DMS114 treated with DMSO at 0.1 percent for 48 hours (cell line): ENCODE measurements around the gene WDPCP.
"Not testable (repeated sequence)": the region's sequence is repeated elsewhere in the genome, so short reads cannot be mapped to it uniquely, and the experiment has no call there.

ENCODE experiments used
- DNase-seq: peaks from one replicate; lab custom pipeline; 2025; ENCODE audit not compliant: unreplicated experiment; lab: John Stamatoyannopoulos, UW

Gene WDPCP

DNA sequence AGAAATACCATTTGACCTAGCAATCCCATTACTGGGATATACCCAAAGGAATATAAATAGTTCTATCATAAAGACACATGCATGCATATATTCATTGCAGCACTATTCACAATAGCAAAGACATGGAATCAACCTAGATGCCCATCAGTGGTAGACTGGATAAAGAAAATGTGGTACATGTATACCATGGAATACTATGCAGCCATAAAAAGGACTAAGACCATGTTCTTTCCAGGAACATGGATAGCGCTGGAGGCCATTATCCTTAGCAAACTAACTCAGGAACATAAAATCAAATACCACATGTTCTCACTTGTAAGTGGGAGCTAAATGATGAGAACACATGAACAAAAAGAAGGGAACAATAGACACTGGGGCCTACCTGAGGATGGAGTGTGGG lies 119.0 kb downstream of the WDPCP start:
- DNase-seq: not testable (repeated sequence)

- no peak for DNase-seq
Observed at GRCh38 chr2:63465633-63466032, 122.6 kb downstream of the WDPCP start.

- no peak for DNase-seq
Observed at GRCh38 chr2:63463142-63463541, 125.1 kb downstream of the WDPCP start.

- DNase-seq: no peak
Observed at GRCh38 chr2:63446658-63447057, 141.6 kb downstream of the WDPCP start.

- DNase-seq: no peak
Observed at GRCh38 chr2:63444565-63445288, 143.6 kb downstream of the WDPCP start.

DNA sequence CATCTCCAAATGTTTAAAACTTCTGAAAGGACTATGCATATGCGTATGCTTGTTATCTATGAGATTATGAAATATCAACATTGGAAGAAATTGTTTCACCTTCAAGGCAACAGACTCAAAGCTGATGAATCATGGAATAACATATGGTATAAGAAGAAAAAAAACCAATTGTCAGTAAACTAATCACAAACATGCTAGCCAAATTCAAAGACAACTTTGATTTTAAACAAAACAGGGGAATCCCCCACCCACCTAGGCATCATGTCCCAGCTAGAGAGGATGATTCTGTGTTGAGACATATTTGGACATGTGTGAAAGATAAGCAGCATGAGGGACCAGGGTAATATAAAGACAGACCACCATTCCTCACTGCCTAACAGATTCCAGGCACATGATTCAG lies 147.7 kb downstream of the WDPCP start:
- no peak for DNase-seq

DNA sequence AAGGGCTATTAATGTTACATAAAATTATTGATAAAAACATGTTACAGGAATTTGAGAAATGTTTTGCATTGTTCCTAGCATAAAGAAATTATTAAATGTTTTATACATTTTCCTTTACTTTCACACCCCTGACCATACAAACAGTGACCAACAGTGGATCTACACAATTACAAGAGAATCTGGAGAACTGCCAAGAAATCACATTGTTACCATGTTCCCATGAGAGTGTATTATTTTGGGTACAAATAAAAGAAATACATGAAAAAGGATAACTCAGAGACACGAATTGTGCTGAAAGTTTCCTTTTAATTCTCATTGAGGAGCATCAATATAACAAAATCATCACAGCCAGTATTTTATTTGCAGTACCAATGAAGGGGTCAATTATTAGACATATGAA lies 150.1 kb downstream of the WDPCP start:
- DNase-seq: no peak

DNA sequence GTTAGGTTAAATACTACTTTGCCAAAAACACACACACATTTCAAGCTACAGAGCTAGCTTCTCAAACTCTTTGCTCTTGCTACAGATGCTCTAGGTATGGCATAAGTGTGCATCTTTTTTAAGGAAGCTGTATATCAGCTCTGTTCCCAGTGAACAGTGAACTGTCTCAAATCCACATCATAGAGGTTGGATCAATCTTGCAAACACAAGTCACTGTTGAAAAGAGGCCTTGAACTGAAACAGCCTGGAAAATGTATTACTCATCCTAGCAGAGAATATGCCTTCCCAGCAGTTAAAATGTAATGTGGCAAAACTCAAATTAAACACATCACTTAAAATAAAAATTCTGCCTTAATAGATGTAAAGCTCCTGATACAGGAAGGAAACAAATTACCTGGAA lies 151.8 kb downstream of the WDPCP start:
- DNase-seq: no peak

GRCh38 chr2:63435070-63435469 lies 153.2 kb downstream of the WDPCP start:
- no peak for DNase-seq

DNA sequence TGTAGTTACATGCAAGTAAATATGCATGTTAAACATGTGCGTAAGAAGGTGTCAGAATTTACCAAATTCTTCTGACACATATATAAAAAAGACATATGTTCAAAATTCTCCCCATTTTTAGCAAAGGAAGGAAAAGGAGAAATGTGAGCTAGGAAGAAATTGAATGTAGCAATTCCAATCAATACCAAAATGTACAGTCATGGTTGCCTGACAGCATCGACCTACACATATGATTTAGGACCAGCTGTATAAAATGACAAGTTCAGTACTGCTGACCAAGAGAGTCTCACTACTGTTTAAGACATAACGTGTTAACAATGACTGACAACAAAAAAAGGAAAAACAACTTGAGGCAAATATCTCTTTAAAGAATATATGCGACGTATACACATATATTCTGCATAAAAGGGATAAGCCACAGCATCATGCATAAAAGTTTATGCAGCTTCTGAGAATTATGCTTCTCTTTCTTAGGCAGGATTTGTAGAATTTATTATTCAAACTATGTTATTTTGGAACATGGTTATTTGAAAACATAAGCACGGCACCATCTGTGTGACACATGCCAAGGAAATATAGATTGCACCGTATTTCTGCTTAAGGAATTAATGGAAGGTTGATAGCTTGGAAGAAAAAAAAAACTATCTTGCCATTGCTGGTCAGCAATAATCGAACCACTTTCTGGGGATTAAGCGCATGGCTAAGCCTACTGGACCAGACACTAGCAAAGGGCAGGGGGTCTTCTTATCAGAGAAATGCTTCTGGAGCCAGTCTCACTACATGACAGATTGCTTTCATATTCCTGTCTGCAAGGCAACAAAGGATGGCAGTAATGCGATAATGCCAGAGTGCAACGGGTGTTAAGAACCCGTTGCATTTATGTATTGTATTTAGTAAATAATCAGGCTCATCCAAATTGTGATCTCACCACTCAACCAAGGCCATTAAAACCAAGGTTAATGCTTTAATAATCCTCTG lies 154.0 kb downstream of the WDPCP start:
- no peak for DNase-seq

GRCh38 chr2:63432373-63432772 lies 155.9 kb downstream of the WDPCP start:
- no peak for DNase-seq

DNA sequence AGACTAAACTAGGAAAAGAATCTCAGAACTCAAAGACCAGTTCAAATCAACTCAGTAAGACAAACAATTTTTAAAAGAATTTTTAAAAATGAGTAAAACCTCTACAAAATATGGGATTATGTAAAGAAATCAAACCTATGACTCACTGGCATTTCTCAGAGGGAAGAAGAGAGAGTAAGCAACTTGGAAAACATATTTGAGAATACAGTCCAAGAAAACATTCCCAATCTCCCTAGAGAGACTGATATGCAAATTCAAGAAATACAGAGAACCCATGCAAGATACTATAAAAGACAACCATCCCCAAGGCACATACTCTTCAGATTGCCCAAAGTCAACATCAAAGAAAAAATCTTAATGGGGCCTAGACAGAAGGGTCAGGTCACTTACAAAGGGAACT lies 162.7 kb downstream of the WDPCP start:
- no peak for DNase-seq

DNA sequence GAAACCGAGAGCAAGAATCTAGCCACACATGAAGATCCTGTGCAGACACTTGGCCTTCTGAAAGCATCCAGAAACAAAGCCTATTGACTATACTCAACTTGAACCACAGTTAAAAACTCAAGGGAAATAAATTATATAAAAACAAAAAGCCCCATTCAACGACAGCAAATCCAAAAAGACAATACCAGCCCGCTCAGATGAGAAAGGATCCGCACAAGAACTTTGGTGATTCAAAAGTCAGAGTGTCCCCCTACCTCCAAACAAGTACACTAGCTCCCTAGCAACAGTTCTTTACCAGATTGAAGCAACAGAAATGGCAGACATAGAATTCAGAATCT lies 163.2 kb downstream of the WDPCP start:
- no peak for DNase-seq

DNA sequence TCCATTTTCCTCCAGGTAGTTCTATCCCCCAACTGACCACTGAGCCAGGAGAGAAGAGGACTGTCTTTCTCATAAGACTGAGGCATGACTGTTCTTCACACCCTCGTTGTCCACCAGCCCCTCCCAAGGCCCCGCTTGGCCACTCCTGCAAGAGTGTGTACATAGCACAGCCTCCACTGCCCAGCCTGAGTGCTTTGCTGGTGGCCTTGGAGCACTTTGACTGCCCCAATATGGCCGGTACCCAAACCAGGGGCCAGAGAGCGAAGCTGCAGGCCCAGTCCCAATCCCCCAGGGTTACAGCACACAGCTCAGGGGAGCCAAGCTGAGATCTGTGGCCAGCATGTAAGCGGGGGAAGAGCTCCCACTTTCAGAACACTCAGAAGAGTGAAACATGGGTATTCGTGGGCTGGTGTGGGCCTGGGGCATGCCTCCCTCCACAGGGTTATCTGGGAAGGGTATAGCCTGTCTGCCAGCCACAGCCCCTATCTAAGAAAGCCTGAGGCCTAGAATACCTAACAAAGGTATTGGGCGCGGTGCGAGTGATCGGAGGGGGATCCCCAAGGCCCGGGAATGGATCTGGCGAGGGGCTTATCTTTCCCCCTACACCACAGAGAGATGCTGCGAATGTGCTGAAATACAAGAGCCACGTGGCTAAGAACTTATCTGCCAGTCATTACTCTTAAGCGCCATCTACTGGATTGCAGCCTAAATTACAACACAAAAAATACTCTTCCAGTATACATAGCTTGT lies 163.8 kb downstream of the WDPCP start:
- DNase-seq: peak; percentile 30

DNA sequence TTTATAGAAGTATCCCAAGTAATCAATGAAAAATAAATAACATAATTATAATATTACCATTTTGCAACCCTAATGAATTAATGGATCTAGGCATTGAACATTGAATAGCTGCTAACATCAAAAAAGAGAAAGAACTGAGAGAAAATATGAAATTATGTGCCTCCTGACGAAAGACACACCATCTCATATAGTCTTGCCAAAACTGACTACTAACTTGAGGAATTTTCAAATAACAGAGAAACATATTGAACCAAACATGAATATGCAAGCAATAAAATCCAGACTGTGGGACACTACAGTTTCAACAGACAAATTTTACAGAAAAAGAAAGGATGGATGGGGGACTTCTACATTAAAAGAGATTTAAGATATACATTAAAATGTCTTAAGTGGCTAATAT lies 165.7 kb downstream of the WDPCP start:
- DNase-seq: no peak

- DNase-seq: no peak
Observed at GRCh38 chr2:63408530-63408929, 179.7 kb downstream of the WDPCP start.

DNA sequence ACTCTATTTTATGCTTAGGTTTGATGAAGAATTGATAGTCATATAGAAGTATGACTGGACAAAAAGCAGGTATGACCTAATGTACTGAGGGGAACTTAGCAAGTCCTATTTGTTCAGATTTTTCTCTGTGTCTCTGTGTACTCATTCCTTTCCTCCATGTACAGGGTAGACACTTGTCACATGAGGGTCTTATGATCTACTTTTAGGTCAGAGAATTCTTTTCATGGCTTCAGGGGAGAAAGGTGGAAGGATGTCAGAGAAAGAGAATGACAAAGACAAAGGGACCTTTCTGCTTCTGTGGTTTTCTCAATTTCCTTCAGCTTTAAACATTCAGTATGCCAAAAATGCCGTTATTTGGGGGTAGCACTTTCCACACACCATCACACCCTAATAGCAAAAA lies 181.6 kb downstream of the WDPCP start:
- DNase-seq: no peak

- no peak for DNase-seq
Observed at GRCh38 chr2:63403820-63404219, 184.5 kb downstream of the WDPCP start.

DNA sequence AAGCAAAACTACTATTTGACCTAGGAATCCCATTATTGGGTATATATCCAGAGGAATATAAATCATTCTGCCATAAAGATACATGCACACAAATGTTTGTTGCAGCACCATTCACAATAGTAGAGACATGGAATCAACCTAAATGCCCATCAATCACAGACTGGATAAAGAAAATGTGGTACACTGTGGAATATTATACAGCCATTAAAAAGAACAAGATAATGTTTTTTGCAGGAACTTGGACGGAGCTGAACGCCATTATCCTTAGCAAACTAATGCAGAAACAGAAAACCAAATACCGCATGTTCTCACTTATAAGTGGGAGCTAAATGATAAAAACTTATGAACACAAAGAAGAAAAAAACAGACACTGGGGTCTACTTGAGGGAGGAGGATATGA lies 185.4 kb downstream of the WDPCP start:
- DNase-seq: not testable (repeated sequence)

DNA sequence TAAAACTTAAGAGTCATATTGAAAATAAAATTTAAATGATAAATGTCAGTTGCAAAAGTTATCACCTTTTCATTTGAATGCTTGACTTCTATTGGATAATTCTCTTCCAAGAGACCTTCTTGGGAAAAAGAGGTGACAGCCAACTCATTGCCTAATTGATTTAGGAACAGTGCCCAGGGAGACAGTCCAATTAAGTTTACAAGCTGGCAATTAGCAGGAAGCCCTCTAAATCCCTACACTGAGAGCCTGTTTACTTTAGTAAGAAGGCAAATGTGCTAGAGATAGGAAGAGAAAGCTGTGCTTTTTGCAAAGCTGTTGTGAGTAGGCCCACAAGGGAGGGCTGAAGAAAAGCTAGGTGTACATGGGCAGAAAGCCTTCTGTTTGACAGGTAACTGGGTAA lies 189.1 kb downstream of the WDPCP start:
- no peak for DNase-seq

DNA sequence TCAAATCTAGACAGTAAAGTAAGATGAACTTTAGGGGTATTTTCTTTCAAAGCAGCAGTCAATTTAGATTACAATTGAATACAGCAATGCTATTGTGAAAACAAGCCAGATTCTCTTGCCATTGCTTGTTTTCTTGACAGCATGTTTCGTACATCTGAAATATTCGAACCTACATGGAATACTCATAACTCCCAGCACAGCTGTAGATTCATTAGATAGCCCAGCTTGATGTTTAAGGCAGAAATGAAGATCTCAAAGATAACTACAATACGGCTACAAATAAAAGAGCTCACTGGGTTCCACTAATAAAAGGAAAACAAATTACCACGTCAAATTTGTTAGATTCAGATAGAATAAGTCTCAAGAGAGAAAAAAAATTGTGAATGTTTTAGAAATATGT lies 208.8 kb downstream of the WDPCP start:
- DNase-seq: no peak

- no peak for DNase-seq
Observed at GRCh38 chr2:63378589-63378988, 209.7 kb downstream of the WDPCP start.
